NCI-H446 treated with DMSO at 0.1 percent for 48 hours (cell line): Measurements from ENCODE around the gene INKA1.
A peak's percentile ranks its signal among the peaks of the same experiment; 100 is the strongest.
"Not testable (repeated sequence)": the region's sequence is repeated elsewhere in the genome, so short reads cannot be mapped to it uniquely, and the experiment has no call there.

Source experiments
- DNase-seq: peaks from one replicate; lab custom pipeline; 2025; lab: John Stamatoyannopoulos, UW

Gene INKA1

DNA sequence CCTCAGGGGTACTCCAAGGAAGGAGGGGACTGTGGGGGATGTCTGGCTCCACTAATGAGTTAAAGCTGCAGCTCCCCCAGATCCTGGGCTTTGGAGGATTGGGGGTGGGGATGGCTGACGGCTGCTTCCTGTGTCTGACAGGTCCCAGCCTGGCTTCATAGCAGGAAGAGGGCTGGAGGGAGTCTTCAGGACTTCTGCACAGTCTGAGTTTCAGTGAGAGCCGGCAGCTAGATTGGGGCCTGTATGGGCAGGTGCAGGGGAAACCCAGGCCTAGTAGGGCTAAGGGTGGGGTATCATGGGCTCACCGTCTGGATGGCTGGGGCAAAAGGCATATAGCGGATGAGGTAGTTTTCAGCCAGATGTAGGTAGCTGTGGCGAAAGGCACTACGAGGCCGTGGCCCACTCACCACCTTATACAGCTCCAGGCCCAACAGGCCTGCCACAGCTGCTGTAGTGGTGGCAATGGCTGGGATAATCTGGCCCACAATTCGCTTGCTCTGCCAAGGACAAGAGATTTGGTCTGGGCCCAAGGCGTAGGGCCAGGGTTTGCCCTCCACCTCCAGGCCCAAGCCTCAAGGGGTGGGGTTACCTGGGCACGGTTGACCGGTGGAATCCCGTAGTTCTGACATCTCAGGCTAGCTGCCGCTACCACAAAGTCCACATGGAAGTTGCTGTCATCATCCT, 4.5 kb downstream of the INKA1 start:
- no peak for DNase-seq

DNA sequence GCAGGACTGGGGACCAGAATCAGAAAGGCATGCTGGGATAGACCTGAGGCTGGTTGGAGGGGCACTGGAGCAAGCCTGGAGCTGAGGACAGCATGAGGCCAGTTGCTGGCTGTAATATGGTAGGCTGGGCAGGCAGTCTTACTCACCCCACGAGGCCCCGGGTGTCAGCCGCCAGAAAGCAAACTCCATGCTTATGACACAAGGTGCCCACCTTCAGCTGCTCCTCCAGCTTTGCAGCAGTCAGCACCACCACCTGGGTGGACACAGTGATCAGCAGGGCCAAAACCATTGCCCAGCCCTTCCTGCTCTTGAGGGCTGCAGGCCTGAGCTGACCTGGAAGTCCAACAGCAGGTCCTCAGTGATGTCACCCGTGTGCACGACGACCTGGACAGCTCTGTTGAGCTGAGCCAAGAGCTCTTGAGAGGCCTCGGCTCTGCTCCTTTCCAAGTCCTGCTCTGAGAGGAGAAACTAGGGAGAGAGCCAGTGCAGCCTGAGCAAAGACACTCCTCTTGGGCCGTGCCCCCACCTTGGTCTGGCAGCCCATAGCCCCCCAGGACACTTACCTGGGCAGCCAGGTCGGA, 9.9 kb downstream of the INKA1 start:
- no peak for DNase-seq

DNA sequence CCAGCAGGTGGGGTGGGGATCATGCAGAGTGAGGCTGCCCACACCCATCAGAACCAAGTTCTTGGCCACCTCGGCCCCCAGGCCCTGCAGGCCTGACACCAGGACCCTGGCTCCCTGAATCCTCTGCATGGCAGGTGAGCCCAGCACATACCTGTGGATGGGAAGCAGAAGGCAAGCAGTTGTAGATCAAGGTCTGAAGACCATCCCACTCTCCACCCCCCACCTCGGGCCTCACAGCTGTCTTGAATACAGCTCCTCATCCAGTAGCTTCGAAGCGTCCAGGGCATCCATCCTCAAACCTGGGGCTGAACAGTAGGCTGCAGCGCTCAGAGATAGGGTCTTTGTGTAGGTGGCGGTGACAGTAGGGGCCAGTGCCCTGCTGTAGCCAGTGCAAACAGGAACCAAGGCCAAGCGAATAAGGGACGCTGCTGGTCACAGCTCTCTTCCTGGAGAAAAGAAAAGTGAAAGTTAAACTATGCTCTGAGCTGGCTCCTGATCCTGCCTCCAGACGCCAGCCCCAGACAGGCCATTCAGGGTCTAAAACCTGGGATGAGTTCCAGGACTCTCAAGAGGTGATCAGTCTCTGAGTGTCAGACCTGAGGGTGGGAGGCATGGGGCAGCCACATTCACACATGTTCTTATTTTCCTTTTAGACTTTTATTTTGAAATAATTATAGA, 10.6 kb downstream of the INKA1 start, which contains the start of gene UBA7:
TSS of gene UBA7 (minus strand) at position 457 of the 678 bp plus-strand sequence. CDS start at position 291, 166 bp downstream.
- peak; percentile 11 for DNase-seq

DNA sequence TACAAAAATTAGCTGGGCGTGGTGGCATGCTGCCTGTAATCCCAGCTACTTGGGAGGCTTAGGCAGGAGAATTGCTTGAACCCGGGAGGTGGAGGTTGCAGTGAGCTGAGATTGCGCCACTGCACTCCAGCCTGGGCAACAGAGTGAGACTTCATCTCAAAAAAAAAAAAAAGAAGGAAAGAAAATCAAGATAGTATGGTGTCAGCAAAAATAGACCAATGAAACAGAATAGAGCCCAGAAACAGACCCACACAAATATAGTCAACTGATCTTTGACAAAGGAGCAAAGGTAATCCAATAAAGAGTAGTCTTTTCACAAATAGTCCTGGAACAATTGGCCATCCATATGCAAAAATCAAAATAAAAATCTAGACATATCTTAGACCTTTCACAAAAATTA, 20.1 kb downstream of the INKA1 start:
- DNase-seq = not testable (repeated sequence)

DNA sequence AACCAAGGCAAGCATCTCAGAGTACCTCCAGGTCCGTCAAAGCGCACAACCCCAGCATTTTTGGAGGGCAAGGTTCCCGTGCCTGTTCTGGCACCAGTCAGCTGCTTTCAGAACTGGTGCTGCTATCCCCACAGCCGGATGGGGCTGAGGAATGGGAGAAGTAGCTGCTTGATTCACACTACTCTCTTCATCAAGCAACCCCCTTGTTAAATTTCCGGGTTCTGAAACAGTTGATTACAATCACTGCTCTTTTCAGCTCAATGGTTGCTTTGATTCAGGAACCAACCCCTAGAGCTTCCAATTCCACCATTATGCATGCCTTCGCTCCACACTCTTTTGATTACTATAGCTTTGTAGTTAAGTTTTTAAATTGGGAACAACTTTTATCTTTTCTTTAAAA, 23.0 kb downstream of the INKA1 start:
- DNase-seq = no peak

DNA sequence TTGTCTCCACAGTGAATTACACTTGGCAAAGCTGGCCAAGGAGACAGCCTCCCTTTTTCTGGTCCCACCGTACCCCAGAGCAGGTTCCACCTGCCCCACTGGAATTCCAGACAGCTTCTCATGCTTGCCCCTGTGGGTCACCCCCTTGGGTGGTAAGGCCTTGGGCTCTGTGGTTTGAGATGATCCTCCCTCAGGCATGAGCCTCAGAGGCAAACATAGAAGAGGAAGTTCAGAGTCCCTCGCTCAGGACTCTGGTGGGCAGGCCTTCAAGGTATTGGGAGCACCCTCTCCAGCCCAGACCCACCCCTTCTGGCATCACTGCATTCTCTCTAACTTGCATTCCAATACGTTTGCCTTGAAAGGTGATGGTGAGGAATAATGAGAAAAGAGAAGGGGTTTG, 28.3 kb downstream of the INKA1 start:
- DNase-seq = no peak

DNA sequence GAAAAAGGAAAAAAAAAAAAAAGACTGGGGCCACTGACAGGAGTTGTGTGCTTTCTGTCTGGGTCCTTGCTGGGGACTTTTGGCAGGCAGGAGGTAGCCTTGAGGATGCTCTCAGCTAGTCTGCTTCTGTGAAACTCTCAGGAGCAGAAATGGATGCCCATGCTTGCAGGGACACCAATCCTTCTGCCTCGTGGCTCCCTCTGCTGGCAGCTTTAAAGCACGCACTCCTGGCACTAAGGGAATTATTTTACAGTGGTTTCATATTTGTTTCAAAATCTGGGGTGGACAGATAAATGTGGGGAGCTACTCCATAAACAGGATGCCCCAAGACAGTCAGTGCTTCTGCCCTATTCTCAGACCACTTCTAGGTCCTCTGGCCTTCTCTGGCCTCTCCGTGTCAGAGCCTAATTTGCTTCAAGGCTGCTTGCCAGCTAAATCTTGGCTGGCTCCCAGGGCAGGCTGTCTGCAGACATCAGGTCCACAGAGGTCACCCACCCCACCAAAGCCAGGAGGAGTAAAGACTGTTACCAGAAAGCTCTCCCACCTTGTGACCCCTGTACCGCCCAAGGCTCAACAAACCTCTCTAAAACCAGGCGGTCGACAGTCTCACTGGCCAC, 36.2 kb downstream of the INKA1 start:
- peak; percentile 10 for DNase-seq

DNA sequence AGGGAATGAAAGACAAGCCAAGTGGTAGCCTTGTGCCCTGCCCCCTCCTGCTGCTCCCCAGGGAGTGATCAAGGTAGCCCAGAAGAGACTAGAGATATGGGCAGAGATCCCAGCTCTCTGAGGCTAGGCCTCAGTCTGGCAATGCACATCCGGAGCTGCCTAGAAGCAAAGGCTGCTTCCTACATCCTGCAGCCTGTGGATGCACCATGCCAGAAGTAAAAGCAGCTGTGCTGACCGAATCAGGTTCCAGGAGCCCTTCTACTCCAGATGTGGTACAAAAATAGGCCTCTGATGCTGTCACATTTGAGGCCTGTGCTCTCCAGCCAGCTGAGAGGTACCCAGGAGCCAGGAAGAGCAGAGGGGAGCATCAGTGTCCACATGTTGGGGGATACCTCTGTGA, 37.3 kb downstream of the INKA1 start:
- DNase-seq = no peak

DNA sequence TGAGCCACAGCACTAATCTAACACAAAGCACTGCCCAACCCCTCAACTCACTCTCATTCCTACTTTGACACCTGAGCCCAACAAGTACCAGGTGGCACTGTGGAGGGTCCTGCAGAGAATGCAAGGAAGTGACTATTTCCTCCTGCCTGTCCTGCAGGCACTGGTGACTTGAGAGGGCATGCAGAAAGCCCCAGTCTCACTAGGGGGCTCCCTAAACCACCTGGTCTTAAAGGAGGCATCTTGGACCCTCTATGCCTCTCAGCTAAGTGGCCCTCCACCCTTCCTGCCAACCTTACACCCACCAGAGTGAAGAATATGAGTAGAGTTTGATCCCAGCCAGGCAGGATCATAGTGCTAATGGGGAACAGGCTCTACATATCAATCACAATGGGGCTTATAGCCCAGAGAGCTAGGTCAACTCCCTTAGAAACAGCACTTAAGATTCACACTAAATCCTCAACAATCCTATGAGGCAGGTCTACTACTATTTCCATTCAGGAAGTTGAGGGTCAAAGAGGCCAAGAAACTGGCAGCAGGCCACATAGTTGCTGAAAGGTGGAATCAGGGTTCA, 38.1 kb downstream of the INKA1 start:
- DNase-seq = no peak

DNA sequence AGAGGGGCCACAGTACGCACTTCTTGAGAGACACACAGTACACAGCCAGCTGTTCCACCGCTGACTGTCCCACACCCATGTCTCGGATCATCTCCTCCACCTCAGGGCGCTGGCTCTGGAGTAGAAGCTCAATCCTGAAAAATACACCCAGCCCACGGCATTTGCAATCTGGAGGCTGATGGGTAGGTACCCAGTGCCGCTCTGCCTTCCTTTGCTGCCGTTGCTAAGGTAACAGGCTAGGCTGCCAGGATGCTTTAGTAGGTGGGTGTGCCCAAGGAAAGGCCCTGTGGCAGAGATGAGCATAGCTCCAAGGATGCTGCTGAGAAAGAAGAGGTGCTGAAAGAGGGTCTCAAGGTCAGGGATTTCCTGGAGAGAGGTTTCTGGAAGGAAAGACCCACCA, 38.7 kb downstream of the INKA1 start:
- no peak for DNase-seq

DNA sequence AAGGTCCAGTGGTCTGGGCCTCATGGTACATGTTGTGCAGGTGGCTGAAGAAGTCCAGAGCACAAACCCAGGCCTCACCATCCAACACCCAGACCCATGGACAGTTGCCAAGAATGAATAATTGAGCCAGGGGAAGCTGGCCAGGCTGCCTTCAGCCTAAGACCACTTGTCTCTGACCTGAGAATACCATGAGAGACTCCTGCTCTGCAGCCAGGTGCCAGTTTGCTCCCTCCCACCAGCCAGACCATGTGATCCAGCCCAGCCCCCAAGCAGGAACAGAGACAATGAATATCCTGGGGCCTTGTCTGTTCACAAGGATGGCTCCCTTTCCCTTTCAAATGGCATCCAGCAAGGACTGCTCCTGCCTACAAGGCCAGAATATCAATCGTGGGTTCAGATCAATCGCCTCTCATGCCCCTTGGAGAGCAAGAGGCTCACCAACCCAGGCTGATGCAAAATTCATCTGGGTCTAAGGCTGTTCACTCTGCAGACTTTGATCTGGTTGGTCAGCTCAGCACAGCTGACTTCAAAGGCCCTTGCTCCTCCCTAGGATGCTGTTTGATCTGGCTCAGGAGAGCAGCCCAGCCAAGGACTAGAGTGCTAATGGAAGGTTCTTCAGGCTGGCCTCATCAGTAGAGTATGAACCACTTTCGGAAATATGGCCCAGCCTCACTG, 39.9 kb downstream of the INKA1 start:
- DNase-seq = no peak

DNA sequence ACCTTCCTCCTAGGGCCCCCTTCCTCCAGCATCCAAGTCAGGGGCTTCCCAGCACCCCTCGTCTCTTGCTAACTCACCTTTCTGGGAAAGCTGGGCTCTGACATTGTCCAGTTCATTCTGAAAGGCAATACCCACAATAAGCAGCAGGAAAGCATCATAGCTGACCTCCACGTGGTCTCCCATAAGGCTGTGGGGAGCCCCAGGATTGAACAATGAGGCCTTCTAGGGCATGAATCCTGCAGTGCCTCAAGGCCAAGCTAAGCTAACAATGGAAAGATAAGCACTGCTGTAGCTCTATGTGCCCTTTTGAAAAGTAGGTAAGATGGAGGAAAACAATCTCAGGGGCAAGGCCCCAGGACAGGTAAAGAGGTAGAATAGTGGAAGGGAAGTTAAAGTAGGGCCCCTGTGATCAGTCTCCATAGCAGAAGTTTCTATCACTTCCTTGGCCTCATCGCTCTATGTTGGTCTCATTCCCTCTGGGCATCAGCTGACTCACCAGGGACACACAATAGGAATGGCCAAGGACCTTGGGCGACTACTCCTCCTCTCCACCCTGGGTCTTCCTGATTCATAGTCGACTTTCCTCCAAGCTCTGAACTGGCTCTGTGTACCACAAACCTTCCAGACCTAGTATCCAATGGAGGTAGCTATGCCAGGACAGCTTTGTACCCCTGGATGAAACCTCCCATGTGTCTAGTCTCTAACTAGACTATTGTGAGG, 41.6 kb downstream of the INKA1 start:
- DNase-seq = no peak

DNA sequence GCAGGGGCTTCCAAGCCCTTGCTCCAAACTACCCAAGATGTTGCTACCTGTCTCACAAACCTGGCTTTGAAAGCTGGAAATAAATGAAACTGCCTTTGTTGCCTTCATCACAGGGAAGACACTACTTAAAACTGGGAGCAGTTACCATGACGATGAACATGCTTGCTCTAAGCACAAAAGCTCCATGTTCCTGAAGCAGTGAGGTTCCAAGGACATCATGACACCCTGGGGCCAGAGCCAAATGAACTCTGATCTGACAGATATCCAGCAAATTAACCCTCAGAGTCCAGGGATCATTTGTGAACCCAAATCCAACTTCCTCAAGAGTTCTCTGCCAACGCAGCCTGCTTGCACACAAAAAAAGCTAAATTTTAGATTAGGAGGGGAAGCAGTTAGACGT, 42.6 kb downstream of the INKA1 start:
- DNase-seq = no peak
